ENCODE measurements around the gene SLC46A2. TPM values are rescaled to one million over a fixed set of nuclear protein-coding genes. Genes with fewer than 3 reads are reported as not detected.

Gene SLC46A2
- total and polyA plus RNA-seq, 2 of the 8 experiments (the other 6 are each of a cell fraction or from before 2014, with no cell fraction given): 0.03 TPM; not detected in 1

DNA sequence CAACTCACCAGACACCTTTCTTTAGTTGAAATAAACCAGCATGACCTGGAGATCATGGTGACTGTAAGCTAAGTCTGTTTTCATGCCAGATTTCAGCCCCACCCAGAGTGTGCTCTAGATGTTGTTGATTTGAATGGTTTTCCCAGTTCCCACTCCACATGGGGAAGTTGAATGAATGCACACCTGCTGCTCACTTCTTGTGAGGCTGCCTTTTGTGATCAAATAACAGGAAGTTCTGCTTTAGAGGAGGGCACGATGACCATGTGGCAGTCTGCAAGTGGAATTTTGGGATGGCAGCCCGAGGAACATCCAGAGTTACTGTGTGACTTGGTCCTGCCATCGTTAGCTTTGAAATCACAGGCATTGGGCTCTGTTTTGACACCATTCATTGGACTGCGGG is 18.7 kb downstream of the SLC46A2 start:
- TF ChIP-seq JUND (IDR thresholded peaks at IDR 0.05; ENCODE audit: low read length): no peak
- TF ChIP-seq, protein P1, sequence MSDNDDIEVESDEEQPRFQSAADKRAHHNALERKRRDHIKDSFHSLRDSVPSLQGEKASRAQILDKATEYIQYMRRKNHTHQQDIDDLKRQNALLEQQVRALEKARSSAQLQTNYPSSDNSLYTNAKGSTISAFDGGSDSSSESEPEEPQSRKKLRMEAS (IDR thresholded peaks at IDR 0.05): peak; percentile 64
- POLR2A ChIA-PET (ENCODE audit: partially characterized antibody): no interaction called here
- no peak for FAIRE-seq
- 62% methylated on average over 4 of the region's 4 CpGs; no CpG with 5 or more reads in 1 of the 2 experiments for WGBS, 2 experiments (ENCODE audit: extremely low coverage in 1 of 2, insufficient coverage in 1 of 2, insufficient read length in 1 of 2, insufficient replicate concordance in 2 of 2, low coverage in 1 of 2, low lambda C conversion rate in 2 of 2, missing lambda C conversion rate in 1 of 2)
- Histone ChIP-seq H3K14ac (ENCODE audit: insufficient read length) (no peak overlapping the region), H4K91ac (replicated peaks; ENCODE audit: insufficient read length, low read length) (no peak overlapping the region), H2BK120ac (replicated peaks; ENCODE audit: low read depth, low read length) (no peak overlapping the region), H3K9me3 (ENCODE audit: insufficient read depth in 2 of 2, low read depth in 1 of 2, low read length in 1 of 2) (no peaks in the 10 kb centered on the region), H3K27me3 (replicated peaks in 1 of 4; ENCODE audit: control insufficient read depth in 3 of 4, extremely low read depth in 1 of 4, insufficient read depth in 3 of 4, low read length in 3 of 4) (no peaks in the 10 kb centered on the region), H4K20me1 (replicated peaks in 1 of 2; ENCODE audit: control insufficient read depth in 1 of 2, insufficient read depth in 2 of 2, low read length in 2 of 2) (no peaks in the 10 kb centered on the region), H2AK5ac (ENCODE audit: low read depth, low read length) (no peak overlapping the region), H2BK5ac (ENCODE audit: low read depth, low read length) (no peak overlapping the region), H3K23me2 (ENCODE audit: low read depth, low read length) (peaks cover 2% of the 10 kb centered on the region; the same call in 1 of the 2 replicates), H3K56ac (replicated peaks; ENCODE audit: insufficient read length, low read depth, low read length) (no peak overlapping the region), H2BK20ac (ENCODE audit: low read length) (no peak overlapping the region), H2AFZ (ENCODE audit: low read length) (no peak overlapping the region), H3K18ac (ENCODE audit: extremely low read depth, low read length) (no peak overlapping the region), H3K9ac (replicated peaks in 1 of 4; ENCODE audit: extremely low read depth in 1 of 4, low read depth in 3 of 4, low read length in 3 of 4) (no peak overlapping the region), H3K4me3 (ENCODE audit: extremely low read depth in 1 of 4, insufficient read depth in 2 of 4, low read depth in 3 of 4, low read length in 4 of 4) (no peak overlapping the region), H3K79me2 (ENCODE audit: control insufficient read depth in 1 of 2, insufficient read depth in 2 of 2, low read length in 2 of 2) (no peaks in the 10 kb centered on the region), H4K5ac (ENCODE audit: insufficient read length, low read depth, low read length) (no peak overlapping the region), H3K4me1 (replicated peaks in 1 of 4; ENCODE audit: control insufficient read depth in 3 of 4, insufficient read depth in 4 of 4, low read length in 3 of 4) (peaks cover 0 to 6% (median 1%) of the 10 kb centered on the region in 4 experiments; a peak in 2 of 7 replicates), H3K79me1 (ENCODE audit: low read depth, low read length) (no peaks in the 10 kb centered on the region), H4K8ac (ENCODE audit: extremely low read depth, insufficient read depth, low read length) (no peak overlapping the region), H3K23ac (ENCODE audit: insufficient read length) (no peak overlapping the region), H3K4me2 (ENCODE audit: insufficient read depth in 1 of 2, low read depth in 2 of 2, low read length in 2 of 2) (no peak overlapping the region), H3K36me3 (ENCODE audit: control insufficient read depth in 2 of 4, insufficient read depth in 4 of 4, low read length in 3 of 4) (no peaks in the 10 kb centered on the region; a peak in 1 of 8 replicates), H3K27ac (ENCODE audit: low read depth, low read length) (no peak overlapping the region), H3K4ac (replicated peaks; ENCODE audit: insufficient read length, low read depth, low read length) (no peak overlapping the region), H2BK12ac (ENCODE audit: low read depth, low read length) (no peak overlapping the region), H2BK15ac (ENCODE audit: low read length) (no peak overlapping the region)
- CTCF ChIA-PET (ENCODE audit: partially characterized antibody): interaction anchor here (1.1 to 1.7 kb wide), 4 partner anchors 10 to 31 kb away, joined by 3 to 7 read pairs (median 4); no protein-coding TSS in a partner anchor
- DNase-seq (ENCODE audit: low read depth in 1 of 2, low spot score in 2 of 2): no peak
